GM12875 (cell line): ENCODE data around the gene CXorf66.

Source experiments
- H3K4me3 ChIP-seq: one replicate; pipeline ENCODE4 v1.5.1; 2011; ENCODE audit warnings: low read depth, low read length, control low read depth
- CTCF ChIP-seq: IDR thresholded peaks from 2 replicates; pipeline ENCODE4 v1.5.1; 2011; ENCODE audit warnings: low read depth, mild to moderate bottlenecking, control low read depth, inconsistent platforms, low read length, moderate library complexity, borderline replicate concordance; ENCODE audit not compliant: insufficient read depth

Gene CXorf66

GRCh38 chrX:139965421-139965820, at the start of gene CXorf66:
Gene CXorf66, minus strand, starts transcription at chrX:139965521. Its CDS starts 25 bp downstream, at chrX:139965496.
- no peak within 1 kb of the TSS for H3K4me3 ChIP-seq
- TF ChIP-seq CTCF: no peak

GRCh38 chrX:139982856-139983255, 17.5 kb upstream of the CXorf66 start:
- no peak overlapping the region for H3K4me3 ChIP-seq
- no peak for TF ChIP-seq CTCF

- TF ChIP-seq CTCF: no peak
- no peak overlapping the region for H3K4me3 ChIP-seq
Measured at GRCh38 chrX:139974471-139974870, 9.2 kb upstream of the CXorf66 start.

GRCh38 chrX:139972629-139973624, 7.6 kb upstream of the CXorf66 start:
- no peak overlapping the region for H3K4me3 ChIP-seq
- no peak for TF ChIP-seq CTCF

- no peak for TF ChIP-seq CTCF
- no peak overlapping the region for H3K4me3 ChIP-seq
Measured at GRCh38 chrX:139972113-139972512, 6.8 kb upstream of the CXorf66 start.

- no peak overlapping the region for H3K4me3 ChIP-seq
- TF ChIP-seq CTCF: no peak
Measured at GRCh38 chrX:139971394-139971749, 6.1 kb upstream of the CXorf66 start.

- no peak for TF ChIP-seq CTCF
- H3K4me3 ChIP-seq: no peak overlapping the region
Measured at GRCh38 chrX:139969286-139969685, 4.0 kb upstream of the CXorf66 start.
